Breast epithelium (tissue), 4 donors: ENCODE measurements around the gene EXOSC7. TPM values are rescaled to one million over a fixed set of nuclear protein-coding genes. Genes with fewer than 3 reads are reported as not detected.

ENCODE experiments used
- DNase-seq, 2 donors: peaks; one replicate each; pipeline ENCODE4 v3.0.0-alpha.2; 2019; ENCODE audit warnings: low spot score in 2 of 2
- H3K27ac ChIP-seq, 2 donors: fragments of 200-600 bp; sonication (generic) in 1 of 2; one replicate each; pipeline ENCODE4 v1.5.1; 2016 to 2019; ENCODE audit warnings: mild to moderate bottlenecking in 1 of 2
- H3K27me3 ChIP-seq, 2 donors: fragments of 200-600 bp; sonication (generic) in 1 of 2; one replicate each; pipeline versions ENCODE4 v1.5.1 to v1.6.0; 2017 to 2019; ENCODE audit warnings: control low read depth in 1 of 2, mild to moderate bottlenecking in 1 of 2
- H3K36me3 ChIP-seq: fragments of 200-600 bp; one replicate; pipeline ENCODE4 v1.5.1; 2019
- H3K4me1 ChIP-seq, 2 donors: fragments of 200-600 bp; sonication (generic); one replicate each; pipeline ENCODE4 v1.5.1; 2016 to 2019; ENCODE audit warnings: control low read depth in 1 of 2
- H3K4me3 ChIP-seq, 3 donors: fragments of 200-600 bp; sonication (generic); 1 replicate in 2 of 3; 2 replicates in 1 of 3; pipeline ENCODE4 v1.5.1; 2016 to 2019; ENCODE audit warnings: mild to moderate bottlenecking in 3 of 3, moderate library complexity in 2 of 3
- H3K9me3 ChIP-seq, 2 donors: fragments of 200-600 bp; sonication (generic) in 1 of 2; one replicate each; pipeline ENCODE4 v1.5.1; 2016 to 2019; ENCODE audit warnings: control low read depth in 1 of 2
- CTCF ChIP-seq, 3 donors: fragments of 450-650 bp; IDR thresholded peaks; one replicate each; pipeline ENCODE4 v1.5.1; 2016 to 2017; ENCODE audit warnings: antibody characterized with exemption in 3 of 3, mild to moderate bottlenecking in 3 of 3, moderate library complexity in 3 of 3
- POLR2A ChIP-seq: fragments of 450-650 bp; IDR thresholded peaks from one replicate; pipeline ENCODE4 v1.6.1; 2016; ENCODE audit warnings: antibody characterized with exemption, mild to moderate bottlenecking, moderate library complexity
- POLR2AphosphoS5 ChIP-seq, 3 donors: sonication (generic); formaldehyde crosslinking; IDR thresholded peaks; one replicate each; pipeline ENCODE4 v1.6.1; 2017; ENCODE audit warnings: antibody characterized with exemption in 3 of 3
- intact Hi-C: fragments of 100-400 bp; cut with DNase I; formaldehyde crosslinking; loops from one replicate; pipeline ENCODE4 v1.15.1; 2023; ENCODE audit warnings: low total_unique reads
- total RNA-seq, 3 donors: library from RNA; depleted of rRNA; stranded (reverse); fragments of >200 nt; gene quantifications; one replicate each; pipeline ENCODE4 v1.1.0, GENCODE V29; 2016

Gene EXOSC7
- total RNA-seq, 3 donors from 2014 or later, result 39.0 to 54.9 (median 43.0) TPM

GRCh38 chr3:44931791-44932190 lies 44.3 kb upstream of the EXOSC7 start:
- TF ChIP-seq CTCF (IDR thresholded peaks at IDR 0.05) (no peak), POLR2A (no peak), POLR2AphosphoS5 (IDR thresholded peaks at IDR 0.05) (no peak)
- Histone ChIP-seq H3K4me3 (no peak overlapping the region), H3K4me1 (no peaks in the 10 kb centered on the region), H3K36me3 (no peaks in the 10 kb centered on the region), H3K9me3 (no peaks in the 10 kb centered on the region), H3K27ac (no peak overlapping the region), H3K27me3 (no peaks in the 10 kb centered on the region)
- intact Hi-C loops, result no loop called here
- no peak for DNase-seq

DNA sequence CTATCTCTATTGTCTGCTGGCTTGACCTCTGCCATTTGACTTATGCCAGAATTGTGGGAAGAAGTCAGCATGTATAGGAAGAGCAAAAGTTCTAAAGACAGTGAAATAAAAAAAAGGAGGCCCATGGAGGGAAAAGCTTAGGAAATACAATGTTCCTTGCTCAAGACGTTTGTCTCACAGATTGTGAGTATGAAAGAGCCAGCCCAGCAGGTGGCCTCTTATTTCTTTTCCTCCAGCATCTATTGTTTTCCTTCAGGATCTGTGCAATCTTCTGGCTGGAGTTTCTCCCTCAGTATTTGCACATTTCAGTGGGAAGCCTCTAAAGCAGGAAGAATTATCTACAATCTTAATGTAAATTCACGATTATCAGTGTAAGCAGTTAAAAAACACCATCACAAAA lies 43.8 kb upstream of the EXOSC7 start:
- Histone ChIP-seq H3K4me1 (no peaks in the 10 kb centered on the region), H3K36me3 (no peaks in the 10 kb centered on the region), H3K9me3 (no peaks in the 10 kb centered on the region), H3K4me3 (no peak overlapping the region), H3K27ac (no peak overlapping the region), H3K27me3 (no peaks in the 10 kb centered on the region)
- intact Hi-C loops, result no loop called here
- TF ChIP-seq POLR2AphosphoS5 (IDR thresholded peaks at IDR 0.05), result no peak
- no peak for TF ChIP-seq CTCF (IDR thresholded peaks at IDR 0.05)
- no peak for DNase-seq

- DNase-seq, result no peak
- H3K27ac ChIP-seq, result no peak overlapping the region
Measured at GRCh38 chr3:44932986-44933944, 42.8 kb upstream of the EXOSC7 start.

DNA sequence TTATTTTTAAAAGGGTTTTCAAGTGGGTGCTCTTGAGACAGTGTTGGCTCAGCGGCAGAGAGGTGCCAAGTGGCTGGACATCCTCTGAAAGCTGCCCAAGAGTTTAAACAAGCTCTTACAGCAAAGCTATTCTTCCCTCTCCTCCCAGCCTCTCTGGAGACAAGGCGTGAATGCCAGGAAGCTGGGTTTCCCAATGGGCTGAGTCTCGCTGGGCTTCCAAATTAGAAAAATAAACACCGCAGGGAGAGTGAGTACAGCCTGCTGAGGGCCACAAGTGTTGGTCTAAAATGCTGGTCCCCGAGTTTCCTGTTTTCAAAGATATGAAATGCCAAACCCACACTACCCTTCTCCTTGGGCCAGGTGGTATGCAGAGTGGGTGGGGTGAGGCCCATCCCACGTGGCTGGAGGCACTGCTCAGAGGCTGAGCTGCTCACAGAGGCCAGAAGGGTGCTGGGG lies 36.4 kb upstream of the EXOSC7 start:
- intact Hi-C loops, result no loop called here
- no peak overlapping the region for H3K4me3 ChIP-seq

More at GRCh38 chr3:44932986-44933944, 42.8 kb upstream of the EXOSC7 start:
- H3K27me3 ChIP-seq, result no peaks in the 10 kb centered on the region
- TF ChIP-seq POLR2A (no peak), CTCF (IDR thresholded peaks at IDR 0.05) (no peak), POLR2AphosphoS5 (IDR thresholded peaks at IDR 0.05) (no peak)
- no peaks in the 10 kb centered on the region for H3K4me1 ChIP-seq
- no peak overlapping the region for H3K4me3 ChIP-seq
- no peaks in the 10 kb centered on the region for H3K9me3 ChIP-seq
- no peaks in the 10 kb centered on the region for H3K36me3 ChIP-seq
- intact Hi-C loops, result no loop called here

More for the DNA sequence above, 36.4 kb upstream of the EXOSC7 start:
- no peak for TF ChIP-seq CTCF (IDR thresholded peaks at IDR 0.05)
- no peak for TF ChIP-seq POLR2A
- no peak for TF ChIP-seq POLR2AphosphoS5 (IDR thresholded peaks at IDR 0.05)
- no peaks in the 10 kb centered on the region for H3K27me3 ChIP-seq
- H3K4me1 ChIP-seq, result no peaks in the 10 kb centered on the region
- peak overlapping the region in 1 of 2 donors; percentile 35 for H3K27ac ChIP-seq
- no peaks in the 10 kb centered on the region for H3K36me3 ChIP-seq
- H3K9me3 ChIP-seq, result no peaks in the 10 kb centered on the region
- no peak for DNase-seq
